ENCODE data around the gene CDC34.

CDC34 gene

GRCh38 chr19:531009-531752, 379 bp upstream of the CDC34 start:
- H3K27ac ChIP-seq, result peak overlapping the region; percentile 92
- no peak for TF ChIP-seq CTCF (conservative IDR thresholded peaks at IDR 0.05)

DNA sequence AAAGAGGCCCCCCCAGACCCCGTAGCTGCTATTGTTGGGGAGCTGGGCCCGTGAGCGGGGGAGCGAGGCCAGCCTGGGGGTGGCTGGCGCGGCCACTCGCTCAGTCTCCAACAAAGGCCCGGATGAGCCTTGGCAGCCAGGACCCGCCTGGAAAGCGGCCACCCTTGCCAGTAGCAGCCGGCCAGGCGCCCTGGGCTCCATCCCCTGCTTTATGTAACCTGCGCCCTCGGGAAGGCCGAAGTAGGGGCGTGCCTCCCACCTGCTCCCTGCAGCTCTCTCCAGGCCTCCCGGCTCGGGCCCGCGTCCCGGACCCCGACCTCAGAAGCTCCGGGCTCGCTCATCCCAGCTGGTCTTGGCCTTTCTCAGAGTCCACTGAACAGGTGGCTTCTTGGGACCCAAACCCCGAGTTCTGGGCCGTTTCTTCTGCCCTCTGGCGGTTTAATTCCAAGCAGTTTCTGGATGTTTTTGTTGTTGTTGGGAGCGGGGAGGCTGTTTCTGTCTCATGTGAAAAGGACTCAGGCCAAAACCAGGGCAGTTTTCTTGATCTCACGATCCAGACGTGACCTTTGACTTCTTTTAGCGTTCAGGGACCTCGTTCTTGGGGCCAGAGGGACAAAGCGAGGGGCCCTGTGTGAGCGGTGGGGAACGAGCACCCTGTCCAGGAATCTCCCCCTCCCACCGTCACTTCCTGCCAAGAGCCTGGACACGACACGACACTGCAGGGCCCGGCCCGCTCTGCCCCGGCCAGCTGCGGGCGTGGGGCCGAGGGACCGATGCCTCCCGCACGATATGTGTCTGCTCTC, 1.2 kb downstream of the CDC34 start:
- peak overlapping the region; percentile 92 for H3K27ac ChIP-seq
- peak; percentile 69 for TF ChIP-seq CTCF (conservative IDR thresholded peaks at IDR 0.05)

- TF ChIP-seq CTCF (conservative IDR thresholded peaks at IDR 0.05), result no peak
- H3K27ac ChIP-seq, result peak overlapping the region; percentile 92
Measured at GRCh38 chr19:533364-534058, 2.0 kb downstream of the CDC34 start.

GRCh38 chr19:534088-534487, 2.5 kb downstream of the CDC34 start:
- H3K27ac ChIP-seq, result peak overlapping the region; percentile 92
- no peak for TF ChIP-seq CTCF (conservative IDR thresholded peaks at IDR 0.05)

- peak; percentile 23; the same call in 1 of the 2 replicates for TF ChIP-seq CTCF (conservative IDR thresholded peaks at IDR 0.05)
- H3K27ac ChIP-seq, result peak overlapping the region; percentile 49
Measured at GRCh38 chr19:535017-535835, 3.7 kb downstream of the CDC34 start.

GRCh38 chr19:536031-536880, 4.7 kb downstream of the CDC34 start:
- no peak for TF ChIP-seq CTCF (conservative IDR thresholded peaks at IDR 0.05)
- H3K27ac ChIP-seq, result no peak overlapping the region

Data from VCaP (cell line).